ENCODE measurements around the gene STS.

- TF ChIP-seq CTCF (IDR thresholded peaks at IDR 0.05; ENCODE audit: borderline replicate concordance, extremely low read depth, low read length, poor library complexity, severe bottlenecking) (no peak), EZH2 (IDR thresholded peaks at IDR 0.05; ENCODE audit: borderline replicate concordance, low read depth, low read length, severe bottlenecking) (no peak)
Observed at GRCh38 chrX:7194606-7195005, 47.1 kb downstream of the STS start.

Data from DND-41 (cell line).